Mesendoderm (in vitro differentiated cells): Measurements from ENCODE around the gene SASH1.

ENCODE experiments used
- DNase-seq: peaks from one replicate; pipeline ENCODE4 v3.0.0; 2013
- H2AK5ac ChIP-seq: 2 replicates; pipeline ENCODE4 v1.6.1; 2013; ENCODE audit warnings: low read length, inconsistent platforms
- H2BK120ac ChIP-seq: 2 replicates; pipeline ENCODE4 v1.6.1; 2013; ENCODE audit warnings: low read depth, mild to moderate bottlenecking, low read length, moderate library complexity, mixed read lengths
- H2BK15ac ChIP-seq: replicated peaks from 2 replicates; pipeline ENCODE4 v1.6.1; 2013; ENCODE audit warnings: low read depth, mild to moderate bottlenecking, moderate library complexity
- H2BK5ac ChIP-seq: 2 replicates; pipeline ENCODE4 v1.6.1; 2013; ENCODE audit warnings: low read length, inconsistent platforms
- H3K18ac ChIP-seq: 2 replicates; pipeline ENCODE4 v1.6.1; 2013; ENCODE audit warnings: mild to moderate bottlenecking, low read length, mixed read lengths
- H3K23ac ChIP-seq: one replicate; pipeline ENCODE4 v1.6.1; 2013; ENCODE audit warnings: low read length
- H3K27ac ChIP-seq: 2 replicates; pipeline ENCODE4 v1.5.1; 2013; ENCODE audit warnings: low read depth, mild to moderate bottlenecking, inconsistent platforms, low read length, moderate library complexity
- H3K27me3 ChIP-seq: 2 replicates; pipeline ENCODE4 v1.6.1; 2013; ENCODE audit warnings: low read length, control low read depth, mild to moderate bottlenecking, inconsistent platforms; ENCODE audit not compliant: insufficient read depth, poor library complexity
- H3K36me3 ChIP-seq: 2 replicates; pipeline ENCODE4 v1.6.1; 2013; ENCODE audit warnings: low read length, inconsistent platforms; ENCODE audit not compliant: control insufficient read depth, insufficient read depth
- H3K4ac ChIP-seq: one replicate; pipeline ENCODE4 v1.6.1; 2013; ENCODE audit warnings: low read depth, mild to moderate bottlenecking, low read length, moderate library complexity
- H3K4me1 ChIP-seq: 2 replicates; pipeline ENCODE4 v1.6.1; 2013; ENCODE audit warnings: low read depth, low read length, inconsistent platforms; ENCODE audit not compliant: control insufficient read depth
- H3K4me2 ChIP-seq: 2 replicates; pipeline ENCODE4 v1.6.1; 2013; ENCODE audit warnings: low read length
- H3K4me3 ChIP-seq: 2 replicates; pipeline ENCODE4 v1.5.1; 2013; ENCODE audit warnings: mild to moderate bottlenecking, low read length
- H3K56ac ChIP-seq: one replicate; pipeline ENCODE4 v1.6.1; 2013; ENCODE audit warnings: low read length
- H3K79me1 ChIP-seq: 2 replicates; pipeline ENCODE4 v1.6.1; 2013; ENCODE audit warnings: low read length, inconsistent platforms
- H3K79me2 ChIP-seq: 2 replicates; pipeline ENCODE4 v1.6.1; 2013; ENCODE audit warnings: mild to moderate bottlenecking, low read length; ENCODE audit not compliant: control insufficient read depth, insufficient read depth
- H3K9ac ChIP-seq: 2 replicates; pipeline ENCODE4 v1.6.1; 2013; ENCODE audit warnings: low read length, inconsistent platforms
- H4K5ac ChIP-seq: one replicate; pipeline ENCODE4 v1.6.1; 2013; ENCODE audit warnings: low read length
- H4K8ac ChIP-seq: one replicate; pipeline ENCODE4 v1.6.1; 2013; ENCODE audit warnings: low read depth, mild to moderate bottlenecking, control low read depth, low read length, moderate library complexity
- WGBS: extraction: QIAGEN DNeasy Blood & Tissue Kit; methylation state at CpG from one replicate; pipeline ENCODE4 v1.1.7; 2013; ENCODE audit warnings: low lambda C conversion rate, missing lambda C conversion rate; ENCODE audit not compliant: insufficient coverage; ENCODE audit errors: extremely low coverage; 5-methylcytosine and 5-hydroxymethylcytosine counted together

SASH1 gene

DNA sequence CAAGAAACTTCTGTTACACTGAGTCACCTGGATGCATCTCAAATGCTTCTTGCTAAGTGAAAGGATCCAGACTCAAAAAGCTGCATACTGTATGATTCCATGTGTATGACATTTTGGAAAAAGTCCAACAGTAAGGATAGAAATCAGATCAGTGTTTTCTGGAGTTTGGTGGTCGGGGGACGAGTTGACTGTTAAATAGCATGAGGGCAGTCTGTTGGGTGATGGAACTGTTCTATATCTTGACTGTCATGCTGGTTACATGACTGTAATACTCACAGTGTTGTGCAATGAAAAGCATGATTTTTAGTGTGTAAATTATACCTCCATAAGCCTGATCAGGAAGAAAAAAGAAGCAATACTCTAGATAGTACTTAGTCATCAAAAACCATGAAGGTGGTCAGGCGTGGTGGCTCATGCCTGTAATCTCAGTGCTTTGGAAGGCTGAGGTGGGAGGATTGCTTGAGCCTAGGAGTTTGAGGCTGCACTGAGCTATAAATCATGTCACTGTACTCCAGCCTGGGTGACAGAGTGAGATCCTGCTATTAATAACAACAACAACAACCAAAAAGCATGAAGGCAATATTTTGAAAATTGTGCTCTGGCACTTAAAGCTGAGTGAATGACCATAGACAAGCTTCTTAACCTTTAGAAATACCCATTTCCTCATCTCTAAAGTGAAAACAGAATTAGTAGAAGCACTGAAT, 30.5 kb upstream of the SASH1 start:
- Histone ChIP-seq H3K56ac (no peak overlapping the region), H3K36me3 (no peaks in the 10 kb centered on the region), H2BK5ac (no peak overlapping the region), H3K79me2 (no peaks in the 10 kb centered on the region), H3K23ac (no peak overlapping the region), H4K8ac (no peak overlapping the region), H2AK5ac (no peak overlapping the region), H3K18ac (no peak overlapping the region), H3K27ac (no peak overlapping the region), H3K4me1 (no peaks in the 10 kb centered on the region), H2BK15ac (no peak overlapping the region), H2BK120ac (no peak overlapping the region), H3K4ac (no peak overlapping the region), H4K5ac (no peak overlapping the region), H3K9ac (no peak overlapping the region), H3K4me3 (no peak overlapping the region), H3K79me1 (no peaks in the 10 kb centered on the region), H3K4me2 (no peak overlapping the region), H3K27me3 (no peaks in the 10 kb centered on the region)
- no peak for DNase-seq
- no CpG with 5 or more reads among the region's 3 CpGs for WGBS

DNA sequence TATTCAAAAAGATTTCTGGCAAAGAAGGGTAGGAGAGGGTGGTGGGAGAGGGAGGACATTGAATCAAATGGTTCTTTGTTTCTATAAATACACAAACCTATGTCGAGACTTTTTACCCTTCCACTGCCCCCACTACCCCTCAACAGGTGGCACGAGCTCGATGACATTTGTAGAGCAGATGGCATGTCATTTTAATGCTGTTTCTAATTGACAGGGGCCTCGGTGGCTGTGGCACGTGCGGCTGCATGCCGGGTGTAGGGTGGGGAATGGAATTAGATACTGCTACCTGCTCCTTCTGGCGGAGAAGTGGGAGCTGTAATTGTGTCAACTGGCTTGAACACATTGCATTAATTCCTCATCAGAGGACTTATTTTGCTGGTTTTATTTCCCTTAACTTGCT, 29.1 kb upstream of the SASH1 start:
- Histone ChIP-seq H3K56ac (no peak overlapping the region), H4K8ac (no peak overlapping the region), H2BK5ac (no peak overlapping the region), H3K23ac (no peak overlapping the region), H3K4me1 (no peaks in the 10 kb centered on the region), H3K36me3 (no peaks in the 10 kb centered on the region), H3K4me3 (no peak overlapping the region), H3K18ac (no peak overlapping the region), H3K79me1 (no peaks in the 10 kb centered on the region), H2AK5ac (no peak overlapping the region), H3K27me3 (no peaks in the 10 kb centered on the region), H3K79me2 (no peaks in the 10 kb centered on the region), H2BK120ac (no peak overlapping the region), H3K27ac (no peak overlapping the region), H3K9ac (no peak overlapping the region), H3K4me2 (no peak overlapping the region), H3K4ac (no peak overlapping the region), H2BK15ac (no peak overlapping the region), H4K5ac (no peak overlapping the region)
- no CpG with 5 or more reads among the region's 8 CpGs for WGBS
- DNase-seq = no peak

DNA sequence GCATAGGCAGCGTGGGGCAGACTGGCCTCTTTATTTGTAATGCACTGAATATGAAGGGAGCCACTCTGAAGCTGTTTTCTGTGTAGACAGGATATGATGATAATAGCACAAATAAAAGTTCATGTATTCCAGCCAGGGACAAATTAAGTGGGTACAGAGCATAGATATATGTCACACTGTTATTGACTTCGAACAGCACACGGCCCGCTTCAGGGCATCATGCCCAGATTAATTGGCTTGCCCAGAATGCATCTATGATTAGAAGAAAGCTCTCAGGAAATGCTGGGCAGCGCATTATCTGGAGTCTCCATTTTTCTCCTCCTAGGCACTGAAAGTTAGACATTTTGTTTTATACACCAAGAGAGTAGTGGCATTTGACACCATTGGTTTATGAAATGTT, 26.3 kb upstream of the SASH1 start:
- no peak overlapping the region for H2BK15ac ChIP-seq
- H3K36me3 ChIP-seq = no peaks in the 10 kb centered on the region
- H3K79me1 ChIP-seq = no peaks in the 10 kb centered on the region
- H3K4me3 ChIP-seq = no peak overlapping the region
- H2BK120ac ChIP-seq = no peak overlapping the region
- H4K8ac ChIP-seq = no peak overlapping the region
- H3K4me2 ChIP-seq = no peak overlapping the region
- H3K18ac ChIP-seq = no peak overlapping the region
- no peak overlapping the region for H3K56ac ChIP-seq
- H3K4ac ChIP-seq = no peak overlapping the region
- H3K23ac ChIP-seq = no peak overlapping the region
- no peak overlapping the region for H2BK5ac ChIP-seq
- DNase-seq = no peak
- no peak overlapping the region for H3K9ac ChIP-seq
- WGBS = no CpG with 5 or more reads among the region's 5 CpGs
- no peak overlapping the region for H3K27ac ChIP-seq
- no peaks in the 10 kb centered on the region for H3K79me2 ChIP-seq
- no peak overlapping the region for H2AK5ac ChIP-seq
- no peaks in the 10 kb centered on the region for H3K27me3 ChIP-seq
- H3K4me1 ChIP-seq = no peaks in the 10 kb centered on the region
- no peak overlapping the region for H4K5ac ChIP-seq

DNA sequence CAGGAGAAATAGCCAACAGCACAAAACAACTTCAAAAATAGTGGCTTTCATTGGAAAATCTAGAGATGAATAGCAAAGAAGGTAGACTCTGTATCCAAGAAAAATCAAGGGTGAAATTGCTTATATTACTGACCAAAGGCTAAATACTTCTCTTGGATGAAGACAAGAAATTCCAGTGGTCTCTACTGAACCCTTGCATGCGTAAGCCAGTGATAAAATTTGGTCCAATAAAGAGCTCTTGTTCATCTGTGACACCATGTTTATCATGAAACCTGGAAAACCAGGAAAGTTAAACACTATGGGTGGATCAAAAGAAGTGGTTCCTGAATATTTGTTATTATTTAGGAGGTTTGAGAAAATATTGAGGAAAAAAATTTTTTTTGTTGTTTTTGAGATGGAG, 25.6 kb upstream of the SASH1 start:
- WGBS = no CpG with 5 or more reads among the region's 1 CpG
- Histone ChIP-seq H3K4me3 (no peak overlapping the region), H4K8ac (no peak overlapping the region), H4K5ac (no peak overlapping the region), H3K18ac (no peak overlapping the region), H2BK15ac (no peak overlapping the region), H3K27me3 (no peaks in the 10 kb centered on the region), H3K56ac (no peak overlapping the region), H2BK120ac (no peak overlapping the region), H3K4me2 (no peak overlapping the region), H3K4ac (no peak overlapping the region), H3K79me2 (no peaks in the 10 kb centered on the region), H3K79me1 (no peaks in the 10 kb centered on the region), H2BK5ac (no peak overlapping the region), H3K9ac (no peak overlapping the region), H3K4me1 (no peaks in the 10 kb centered on the region), H3K36me3 (no peaks in the 10 kb centered on the region), H2AK5ac (no peak overlapping the region), H3K27ac (no peak overlapping the region), H3K23ac (no peak overlapping the region)
- no peak for DNase-seq

DNA sequence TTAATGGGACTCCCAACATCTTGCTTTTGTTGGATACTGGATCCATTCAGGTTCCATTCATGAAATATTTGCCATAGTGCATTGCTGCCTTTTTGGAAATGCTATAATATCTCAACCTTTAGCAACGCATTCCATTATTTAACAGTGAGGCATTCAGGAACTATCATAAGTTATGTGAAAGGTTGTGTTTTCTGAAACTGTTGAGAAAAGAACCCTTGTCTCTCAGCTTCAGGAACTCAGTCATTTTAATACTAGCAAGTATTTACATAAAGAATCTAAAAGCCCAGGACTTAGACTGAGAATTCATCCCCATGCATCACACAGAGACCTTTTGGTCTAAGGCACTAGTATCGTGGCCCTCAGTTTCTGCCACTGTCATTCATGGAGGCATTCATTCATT, 24.9 kb upstream of the SASH1 start:
- Histone ChIP-seq H3K36me3 (no peaks in the 10 kb centered on the region), H3K18ac (no peak overlapping the region), H3K4me2 (no peak overlapping the region), H3K9ac (no peak overlapping the region), H2BK15ac (no peak overlapping the region), H3K4me1 (no peaks in the 10 kb centered on the region), H3K79me1 (no peaks in the 10 kb centered on the region), H3K56ac (no peak overlapping the region), H2BK5ac (no peak overlapping the region), H4K5ac (no peak overlapping the region), H3K27me3 (no peaks in the 10 kb centered on the region), H3K4me3 (no peak overlapping the region), H2BK120ac (no peak overlapping the region), H4K8ac (no peak overlapping the region), H3K4ac (no peak overlapping the region), H3K79me2 (no peaks in the 10 kb centered on the region), H2AK5ac (no peak overlapping the region), H3K27ac (no peak overlapping the region), H3K23ac (no peak overlapping the region)
- no CpG with 5 or more reads among the region's 2 CpGs for WGBS
- no peak for DNase-seq

DNA sequence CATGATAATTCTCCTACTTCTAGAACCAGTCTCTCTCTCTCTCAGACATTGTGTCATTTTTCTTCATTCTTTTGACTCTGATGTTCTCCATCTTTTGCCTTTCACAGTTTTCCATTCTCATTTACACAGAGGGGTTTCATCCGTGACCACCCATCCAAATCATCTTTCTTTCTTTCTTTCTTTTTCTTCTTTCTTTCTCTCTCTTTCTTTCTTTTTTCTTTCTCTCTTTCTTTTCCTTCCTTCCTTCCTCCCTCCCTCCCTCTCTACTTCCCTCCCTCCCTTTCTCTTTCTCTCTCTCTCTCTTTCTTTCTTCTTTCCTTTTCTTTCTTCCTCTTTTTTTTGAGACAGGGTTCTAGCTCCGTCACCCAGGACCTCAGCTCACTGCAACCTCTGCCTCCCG, 19.9 kb upstream of the SASH1 start:
- H3K79me2 ChIP-seq = no peaks in the 10 kb centered on the region
- H3K4me1 ChIP-seq = no peaks in the 10 kb centered on the region
- no CpG with 5 or more reads among the region's 3 CpGs for WGBS
- no peaks in the 10 kb centered on the region for H3K27me3 ChIP-seq
- H3K4ac ChIP-seq = no peak overlapping the region
- no peak overlapping the region for H3K18ac ChIP-seq
- H3K4me2 ChIP-seq = no peak overlapping the region
- no peak overlapping the region for H4K5ac ChIP-seq
- no peak overlapping the region for H3K56ac ChIP-seq
- H3K4me3 ChIP-seq = no peak overlapping the region
- H3K27ac ChIP-seq = no peak overlapping the region
- H2BK5ac ChIP-seq = no peak overlapping the region
- no peak overlapping the region for H2BK120ac ChIP-seq
- H3K9ac ChIP-seq = no peak overlapping the region
- H4K8ac ChIP-seq = no peak overlapping the region
- H2BK15ac ChIP-seq = no peak overlapping the region
- no peaks in the 10 kb centered on the region for H3K79me1 ChIP-seq
- H3K36me3 ChIP-seq = no peaks in the 10 kb centered on the region
- no peak overlapping the region for H2AK5ac ChIP-seq
- DNase-seq = no peak
- H3K23ac ChIP-seq = no peak overlapping the region
